Heart right ventricle (tissue), 16 donors: Measurements from ENCODE around the gene HLA-DMA. TPM values are rescaled to one million over a fixed set of nuclear protein-coding genes. Genes with fewer than 3 reads are reported as not detected.
A peak's percentile ranks its signal among the peaks of the same experiment; 100 is the strongest.

Source experiments
- ATAC-seq, 8 donors: fragments of 200-7000 bp; cut with Tn5 transposase; one replicate each; pipeline ENCODE4 v1.9.1; 2020; ENCODE audit warnings: mild to moderate bottlenecking in 8 of 8, moderate library complexity in 8 of 8, moderate number of reproducible peaks in 1 of 8
- DNase-seq, 2 donors: peaks; one replicate each; pipeline ENCODE4 v3.0.0-alpha.2; 2020
- H3K27ac ChIP-seq, 10 donors: fragments of 200-600 bp; sonication (generic) in 2 of 10; one replicate each; pipeline versions ENCODE4 v1.5.0 to v1.8.0; 2020 to 2022; ENCODE audit warnings: mild to moderate bottlenecking in 3 of 10
- H3K27me3 ChIP-seq, 7 donors: fragments of 200-600 bp; one replicate each; pipeline ENCODE4 v1.8.0; 2021 to 2022; ENCODE audit warnings: mild to moderate bottlenecking in 2 of 7
- H3K36me3 ChIP-seq, 9 donors: fragments of 200-600 bp; sonication (generic) in 1 of 9; one replicate each; pipeline versions ENCODE4 v1.5.0 to v1.8.0; 2020 to 2022; ENCODE audit warnings: mild to moderate bottlenecking in 2 of 9
- H3K4me1 ChIP-seq, 9 donors: fragments of 200-600 bp; sonication (generic) in 1 of 9; one replicate each; pipeline versions ENCODE4 v1.5.0 to v1.8.0; 2020 to 2022; ENCODE audit warnings: mild to moderate bottlenecking in 4 of 9
- H3K4me3 ChIP-seq, 10 donors: fragments of 200-600 bp; sonication (generic) in 2 of 10; one replicate each; pipeline versions ENCODE4 v1.5.0 to v1.8.0; 2020 to 2022; ENCODE audit warnings: mild to moderate bottlenecking in 7 of 10, moderate library complexity in 2 of 10
- H3K9me3 ChIP-seq, 11 donors: fragments of 200-600 bp in 10 of 11; sonication (generic) in 2 of 11; one replicate each; pipeline versions ENCODE4 v1.5.0 to v1.8.0; 2013 to 2022; ENCODE audit warnings: mild to moderate bottlenecking in 2 of 11, control low read depth in 1 of 11, moderate library complexity in 1 of 11
- WGBS, 2 donors: extraction: QIAGEN DNeasy Blood & Tissue Kit; methylation state at CpG; one replicate each; pipeline ENCODE4 v1.1.7; 2013; ENCODE audit warnings: inconsistent platforms in 1 of 2; 5-methylcytosine and 5-hydroxymethylcytosine counted together
- intact Hi-C, 10 donors: fragments of 100-400 bp; cut with DNase I; formaldehyde crosslinking; loops; one replicate each; pipeline versions ENCODE4 v1.11.1 to v1.14.2; 2022
- polyA plus RNA-seq, 2 donors: library from polyadenylated mRNA; stranded (reverse); fragments of 200-250 nt; gene quantifications; one replicate each; pipeline ENCODE4 v1.2.3, GENCODE V29; 2013
- total RNA-seq, 10 donors: library from RNA; stranded (reverse); fragmentation: NEBNext Ultra II Directional in 3 of 10; extraction: Animal tissue kit (Norgen Biotek cat#: 25700) in 3 of 10; gene quantifications; one replicate each; pipeline versions ENCODE4 v1.2.1 to v1.2.4, GENCODE V29; 2021 to 2023
- TF ChIP-seq, protein P1 (sequence below), 9 donors: fragments of 200-600 bp; sonication (generic) in 2 of 9; IDR thresholded peaks; one replicate each; pipeline versions ENCODE4 v1.5.0 to v1.8.0; 2021 to 2022; ENCODE audit warnings: antibody characterized with exemption in 9 of 9, mild to moderate bottlenecking in 5 of 9, moderate library complexity in 1 of 9
- donor health status: Arrhythmogenic right ventricular cardiomyopathy.
- donor health status: ischemic (EF 13 %, LVEDD 7.1; RV severe dilation, severe dysfunction).
- donor health status: healthy with polysubstance abuse.
- donor health status: DM: no; HTN: yes; CAD: no.
- donor health status: DM: no; HTN: no; CAD: no.
- donor health status: ischemic (EF 25% LVEDD 6.9; RV normal size, moderate dysfunction).
- donor health status: ischemic (EF 25% LVEDD 5.7; RV mildly dilated, moderate dysfunction).
- donor health status: healthy.
- donor health status: DM: yes; HTN: yes; CAD: no.
- donor health status: Ischemic cardiomyopathy.
- donor health status: ischemic (EF 35%, LVEDD 5.7; RV mildly dilated, moderate dysfunction).
- donor health status: nonischemic (EF 11% LVEDD 7.7; RV severe dilation, severe dysfunction).
- donor health status: DM: yes; HTN: yes; CAD: no.
- donor health status: PGD.
- donor health status: ischemic (EF 29% LVEDD 5.4; RV normal size, mild dysfunction).
- donor health status: nonischemic (EF 23%, LVEDD 6.1; RV moderate dilation, normal function).

Gene HLA-DMA
- total and polyA plus RNA-seq, 12 donors, result 7.8 to 106 (median 14.5) TPM

DNA sequence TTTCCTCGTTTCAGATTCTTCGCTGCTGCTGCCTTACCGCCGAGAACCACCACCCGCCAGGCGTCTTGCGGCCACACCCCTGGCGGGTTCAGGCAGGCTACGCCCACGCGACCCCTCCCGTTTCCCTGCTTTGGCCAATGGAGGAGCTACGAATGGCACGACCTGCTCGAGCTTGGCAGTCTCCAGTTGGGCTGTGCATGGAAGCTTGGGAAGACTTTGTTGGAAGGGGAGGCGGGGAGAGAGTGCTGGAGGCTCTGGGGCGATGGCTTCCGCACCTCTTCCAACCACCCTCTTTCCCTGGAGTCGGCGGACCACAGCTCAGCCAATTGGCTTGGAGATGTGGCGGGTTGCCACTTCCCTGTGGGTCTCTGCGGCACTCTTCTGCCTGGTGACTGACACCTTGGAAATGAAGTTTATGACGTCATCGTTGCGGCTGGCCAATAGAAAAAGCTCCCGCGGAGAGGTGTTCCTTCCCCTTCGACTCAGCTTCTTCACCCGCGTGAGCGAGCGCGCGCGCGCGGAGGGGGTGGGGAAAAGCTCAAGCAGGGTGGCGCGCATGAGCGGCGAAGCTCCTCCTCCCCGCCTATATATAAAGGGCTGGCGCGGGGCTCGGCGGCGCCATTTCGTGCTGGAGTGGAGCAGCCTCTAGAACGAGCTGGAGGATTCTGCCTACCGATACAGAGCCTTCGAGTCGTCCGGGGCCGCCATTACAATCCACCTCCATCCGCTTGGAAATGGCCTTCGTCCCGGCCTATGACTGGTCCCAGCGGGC, 18.9 kb upstream of the HLA-DMA start:
- DNase-seq (peak; percentile 99 to 100), ATAC-seq (peak; percentile 59 to 75 (median 66))
- TF ChIP-seq, protein P1, sequence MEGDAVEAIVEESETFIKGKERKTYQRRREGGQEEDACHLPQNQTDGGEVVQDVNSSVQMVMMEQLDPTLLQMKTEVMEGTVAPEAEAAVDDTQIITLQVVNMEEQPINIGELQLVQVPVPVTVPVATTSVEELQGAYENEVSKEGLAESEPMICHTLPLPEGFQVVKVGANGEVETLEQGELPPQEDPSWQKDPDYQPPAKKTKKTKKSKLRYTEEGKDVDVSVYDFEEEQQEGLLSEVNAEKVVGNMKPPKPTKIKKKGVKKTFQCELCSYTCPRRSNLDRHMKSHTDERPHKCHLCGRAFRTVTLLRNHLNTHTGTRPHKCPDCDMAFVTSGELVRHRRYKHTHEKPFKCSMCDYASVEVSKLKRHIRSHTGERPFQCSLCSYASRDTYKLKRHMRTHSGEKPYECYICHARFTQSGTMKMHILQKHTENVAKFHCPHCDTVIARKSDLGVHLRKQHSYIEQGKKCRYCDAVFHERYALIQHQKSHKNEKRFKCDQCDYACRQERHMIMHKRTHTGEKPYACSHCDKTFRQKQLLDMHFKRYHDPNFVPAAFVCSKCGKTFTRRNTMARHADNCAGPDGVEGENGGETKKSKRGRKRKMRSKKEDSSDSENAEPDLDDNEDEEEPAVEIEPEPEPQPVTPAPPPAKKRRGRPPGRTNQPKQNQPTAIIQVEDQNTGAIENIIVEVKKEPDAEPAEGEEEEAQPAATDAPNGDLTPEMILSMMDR (IDR thresholded peaks at IDR 0.05), result no peak
- intact Hi-C loops, result loop anchor here in 1 of 10 donors (5.0 kb wide), 1 partner anchor 774 kb away; no protein-coding TSS in a partner anchor
- peaks cover 9 to 42% (median 34%) of the 10 kb centered on the region in 9 donors for H3K4me1 ChIP-seq
- H3K36me3 ChIP-seq, result peaks cover 8 to 47% (median 26%) of the 10 kb centered on the region in 9 donors
- no peaks in the 10 kb centered on the region for H3K27me3 ChIP-seq
- H3K9me3 ChIP-seq, result no peaks in the 10 kb centered on the region
- H3K27ac ChIP-seq, result peak overlapping the region; percentile 93 to 100 (median 100)
- 0 to 1% methylated on average over 58 of the region's 58 CpGs for WGBS, 2 donors
- H3K4me3 ChIP-seq, result peak overlapping the region; percentile 61 to 100 (median 94)

DNA sequence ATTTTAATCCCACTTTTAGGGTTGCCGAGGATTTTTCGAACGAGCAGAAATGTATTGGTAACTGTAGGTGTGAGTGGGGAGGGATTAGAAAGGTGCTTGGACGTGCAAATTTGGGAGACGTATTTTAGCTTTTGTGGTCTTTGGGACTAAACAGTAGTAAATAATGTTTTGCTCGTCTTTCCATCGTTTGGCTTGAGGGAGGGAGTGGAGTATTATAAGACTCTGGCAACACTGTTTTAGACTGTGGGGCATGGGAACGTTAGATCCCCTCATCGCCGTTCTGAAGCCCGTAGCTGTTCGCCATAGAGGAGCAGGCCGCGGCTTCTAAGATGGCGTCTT, 18.3 kb upstream of the HLA-DMA start:
- 0 to 1% methylated on average over 15 of the region's 15 CpGs for WGBS, 2 donors
- intact Hi-C loops, result loop anchor here in 1 of 10 donors (5.0 kb wide), 1 partner anchor 774 kb away; no protein-coding TSS in a partner anchor

DNA sequence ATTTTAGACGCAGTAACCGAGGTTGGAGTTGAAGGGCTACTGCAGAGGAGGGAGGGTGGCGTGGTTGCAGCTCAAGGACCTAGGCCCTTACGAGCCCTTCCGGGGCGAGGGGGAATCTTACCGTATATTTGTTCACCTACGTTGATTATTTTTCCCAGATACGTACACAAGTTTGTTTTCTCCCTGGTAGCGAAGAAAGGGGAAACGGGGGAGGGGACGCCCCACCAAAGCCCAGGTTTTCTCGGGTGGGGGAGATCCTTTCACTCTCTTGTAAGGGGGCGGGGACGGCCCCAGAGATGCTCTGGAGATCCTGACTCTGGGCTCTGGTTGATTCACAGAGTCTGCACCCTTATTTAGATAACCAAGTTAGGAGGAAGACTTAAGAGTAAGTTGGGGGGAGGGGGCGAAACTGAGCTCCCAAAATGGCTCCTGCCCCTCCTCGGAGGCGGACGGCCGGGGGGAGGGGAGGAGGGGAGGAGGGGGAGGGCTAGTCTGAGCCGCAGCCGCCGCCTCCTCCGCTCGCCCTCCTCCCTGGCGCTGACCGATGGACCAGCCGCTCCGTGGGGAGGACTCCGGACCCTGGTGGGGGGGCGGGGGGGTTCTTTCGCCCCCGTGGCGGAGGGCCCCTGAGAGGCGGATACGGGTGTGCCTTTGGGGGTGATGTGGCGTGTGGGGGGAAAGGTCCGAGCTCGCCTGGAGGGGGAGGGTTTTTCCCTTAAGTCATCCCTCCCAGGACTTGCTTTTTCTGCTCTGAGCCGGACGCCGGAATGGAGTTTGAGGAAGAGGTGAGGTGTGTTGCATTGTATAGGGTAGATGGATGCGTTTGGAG, 17.7 kb upstream of the HLA-DMA start:
- TF ChIP-seq, protein P1 (IDR thresholded peaks at IDR 0.05), result no peak
- peak; percentile 91 to 93 for DNase-seq
- Histone ChIP-seq H3K4me3 (peak overlapping the region; percentile 51 to 99 (median 90)), H3K27me3 (no peaks in the 10 kb centered on the region), H3K27ac (peak overlapping the region; percentile 93 to 100 (median 100)), H3K36me3 (peaks cover 7 to 36% (median 15%) of the 10 kb centered on the region in 9 donors), H3K9me3 (no peaks in the 10 kb centered on the region), H3K4me1 (peaks cover 9 to 42% (median 31%) of the 10 kb centered on the region in 9 donors)
- 1% methylated on average over 34 to 43 of the region's 43 CpGs for WGBS, 2 donors
- peak; percentile 35 to 69 (median 61) for ATAC-seq
- intact Hi-C loops, result loop anchor here in 1 of 10 donors (5.0 kb wide), 1 partner anchor 773 kb away; no protein-coding TSS in a partner anchor

More for the DNA sequence above, 18.3 kb upstream of the HLA-DMA start:
- ATAC-seq (no peak), DNase-seq (no peak)
- Histone ChIP-seq H3K36me3 (peaks cover 7 to 42% (median 21%) of the 10 kb centered on the region in 9 donors), H3K9me3 (no peaks in the 10 kb centered on the region), H3K27me3 (no peaks in the 10 kb centered on the region), H3K4me3 (peak overlapping the region; percentile 51 to 99 (median 90)), H3K27ac (peak overlapping the region; percentile 93 to 100 (median 100)), H3K4me1 (peaks cover 9 to 42% (median 34%) of the 10 kb centered on the region in 9 donors)
- TF ChIP-seq, protein P1 (IDR thresholded peaks at IDR 0.05), result no peak
